PC-3 (cell line): ENCODE measurements around the gene RPL32. TPM values are rescaled to one million over a fixed set of nuclear protein-coding genes. Genes with fewer than 3 reads are reported as not detected.
A peak's percentile ranks its signal among the peaks of the same experiment; 100 is the strongest.

Experiments used
- ATAC-seq: fragments of 200-7000 bp; cut with Tn5 transposase; 2 replicates; pipeline ENCODE4 v1.9.1; 2020; ENCODE audit warnings: mild to moderate bottlenecking, moderate library complexity
- BruUV-seq: library from RNA; stranded (reverse); fragments of 400-500 nt; replicated peaks from 2 replicates; lab custom pipeline; 2021; lab: Mats Ljungman, UMichigan
- CTCF ChIA-PET: fragments of 300-600 bp; sonication (Branson Sonifier 250); formaldehyde crosslinking; loops from one replicate; lab custom pipeline; 2022; ENCODE audit warnings: antibody characterized with exemption; lab: Charles Lee
- POLR2A ChIA-PET: fragments of 300-600 bp; sonication (Branson Sonifier 250); formaldehyde crosslinking; loops from one replicate; lab custom pipeline; 2022; ENCODE audit warnings: antibody characterized with exemption; ENCODE audit not compliant: unreplicated experiment; lab: Charles Lee
- DNase-seq: peaks from one replicate; pipeline ENCODE4 v3.0.0-alpha.2; 2015
- H2AFZ ChIP-seq: fragments of 300-600 bp; sonication (generic); 2 replicates; pipeline ENCODE4 v1.6.0; 2016; ENCODE audit warnings: antibody characterized with exemption, low read length
- H3F3A ChIP-seq: fragments of 300-600 bp; sonication (generic); one replicate; pipeline ENCODE4 v1.6.0; 2017; ENCODE audit warnings: antibody characterized with exemption, low read length, control low read depth, mild to moderate bottlenecking; ENCODE audit not compliant: unreplicated experiment
- H3K27ac ChIP-seq: fragments of 300-600 bp; sonication (generic); 2 replicates; pipeline ENCODE4 v1.5.1; 2016; ENCODE audit warnings: mild to moderate bottlenecking, low read length
- H3K27me3 ChIP-seq: fragments of 300-600 bp; sonication (generic); 2 replicates; pipeline ENCODE4 v1.6.1; 2016; ENCODE audit warnings: low read length, mixed read lengths
- H3K36me3 ChIP-seq: fragments of 300-600 bp; sonication (generic); 2 replicates; pipeline ENCODE4 v1.6.1; 2016; ENCODE audit warnings: low read depth, mixed run types, low read length, mixed read lengths
- H3K4me1 ChIP-seq: fragments of 300-600 bp; sonication (generic); 2 replicates; pipeline ENCODE4 v1.5.1; 2016; ENCODE audit warnings: low read length; ENCODE audit not compliant: insufficient read depth
- H3K4me2 ChIP-seq: fragments of 300-600 bp; sonication (generic); 2 replicates; pipeline ENCODE4 v1.6.0; 2016; ENCODE audit warnings: low read length
- H3K4me3 ChIP-seq: fragments of 300-600 bp; sonication (generic); 2 replicates; pipeline ENCODE4 v1.5.1; 2016; ENCODE audit warnings: mild to moderate bottlenecking, low read length, mixed read lengths
- H3K79me2 ChIP-seq: fragments of 300-600 bp; sonication (generic); 2 replicates; pipeline ENCODE4 v1.6.1; 2017; ENCODE audit warnings: low read length, mixed read lengths
- H3K9ac ChIP-seq: fragments of 300-600 bp; sonication (generic); 2 replicates; pipeline ENCODE4 v1.6.0; 2016; ENCODE audit warnings: mild to moderate bottlenecking, low read length
- H3K9me2 ChIP-seq: fragments of 300-600 bp; sonication (generic); replicated peaks from 2 replicates; pipeline ENCODE4 v1.6.1; 2016; ENCODE audit warnings: mixed run types, low read length, mixed read lengths
- H3K9me3 ChIP-seq: fragments of 300-600 bp; sonication (generic); 2 replicates; pipeline ENCODE4 v1.6.1; 2016; ENCODE audit warnings: low read length, mixed read lengths
- H4K20me1 ChIP-seq: fragments of 300-600 bp; sonication (generic); 2 replicates; pipeline ENCODE4 v1.6.1; 2016; ENCODE audit warnings: low read length, mixed read lengths
- CTCF ChIP-seq: fragments of 300-600 bp; sonication (generic); conservative IDR thresholded peaks from 2 replicates; pipeline ENCODE4 v1.5.1; 2017; ENCODE audit warnings: antibody characterized with exemption, low read depth, mild to moderate bottlenecking, low read length
- EZH2 ChIP-seq: fragments of 300-600 bp; sonication (generic); IDR thresholded peaks from one replicate; pipeline ENCODE4 v1.6.1; 2017; ENCODE audit warnings: antibody characterized with exemption, mild to moderate bottlenecking, low read length; ENCODE audit not compliant: unreplicated experiment
- EZH2phosphoT487 ChIP-seq: fragments of 300-600 bp; sonication (generic); IDR thresholded peaks from 2 replicates; pipeline ENCODE4 v1.6.1; 2018; ENCODE audit warnings: mild to moderate bottlenecking, antibody characterized with exemption, low read length, borderline replicate concordance
- intact Hi-C: fragments of 100-400 bp; cut with micrococcal nuclease; formaldehyde crosslinking; loops from 2 replicates; pipeline ENCODE4 v1.9.0; 2023
- total RNA-seq: library from RNA; depleted of rRNA; stranded (reverse); fragments of >200 nt; gene quantifications from 2 replicates; pipeline ENCODE4 v1.2.3, GENCODE V29; 2014

Gene RPL32
- total RNA-seq, 1 experiment from 2014 or later, result 2,663 TPM

DNA sequence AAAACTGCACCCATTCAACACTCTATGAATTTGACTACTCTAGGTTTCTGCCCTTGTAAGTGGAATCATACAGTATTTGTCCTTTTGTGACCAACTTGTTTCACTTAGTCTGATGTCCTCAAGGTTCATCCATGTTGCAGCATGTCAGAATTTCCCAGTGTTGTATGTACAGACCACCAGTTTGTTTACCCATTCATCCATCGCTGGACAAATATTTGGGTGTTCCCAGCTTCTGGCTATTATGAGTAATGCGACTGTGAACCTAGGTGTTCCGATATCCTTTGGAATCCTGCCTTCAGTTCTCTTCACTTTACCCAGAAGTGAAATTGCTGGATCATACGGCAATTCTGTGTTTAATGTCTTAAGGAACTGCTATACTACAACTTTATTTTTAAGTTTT lies 12.6 kb downstream of the RPL32 start:
- Histone ChIP-seq H3K27ac (peak overlapping the region; percentile 94), H3K4me3 (peak overlapping the region; percentile 33; the same call in 1 of the 2 replicates), H3K27me3 (no peaks in the 10 kb centered on the region), H4K20me1 (no peaks in the 10 kb centered on the region), H3F3A (peaks cover 16% of the 10 kb centered on the region), H3K9me2 (no peaks in the 10 kb centered on the region), H3K36me3 (peaks cover 22% of the 10 kb centered on the region; the same call in 1 of the 2 replicates), H3K4me2 (peak overlapping the region; percentile 71), H3K9ac (peak overlapping the region; percentile 71), H3K9me3 (no peaks in the 10 kb centered on the region), H2AFZ (no peak overlapping the region), H3K4me1 (peaks cover 42% of the 10 kb centered on the region), H3K79me2 (no peaks in the 10 kb centered on the region)
- intact Hi-C loops, result loop anchor here (1.0 to 5.0 kb wide), 3 partner anchors 13 to 106 kb away; partner anchors contain the start of gene RPL32
- ChIA-PET CTCF (interaction anchor here (1.4 kb wide), 1 partner anchor 13 kb away, joined by 6 read pairs; the partner anchor contains the start of gene RPL32), POLR2A (no interaction called here)
- DNase-seq (peak; percentile 88), ATAC-seq (peak; percentile 18)
- TF ChIP-seq EZH2phosphoT487 (no peak), CTCF (no peak)
- no TSS peak for BruUV-seq

GRCh38 chr3:12825156-12825555 lies 16.2 kb downstream of the RPL32 start:
- Histone ChIP-seq H3F3A (peaks cover 5% of the 10 kb centered on the region), H3K4me1 (peaks cover 15% of the 10 kb centered on the region), H4K20me1 (no peaks in the 10 kb centered on the region), H3K9me2 (no peaks in the 10 kb centered on the region), H3K9ac (no peak overlapping the region), H3K4me2 (no peak overlapping the region), H3K27me3 (no peaks in the 10 kb centered on the region), H3K9me3 (no peaks in the 10 kb centered on the region), H2AFZ (no peak overlapping the region), H3K36me3 (no peaks in the 10 kb centered on the region), H3K79me2 (no peaks in the 10 kb centered on the region), H3K4me3 (no peak overlapping the region), H3K27ac (no peak overlapping the region)
- DNase-seq (no peak), ATAC-seq (no peak)
- BruUV-seq, result no TSS peak
- ChIA-PET POLR2A (no interaction called here), CTCF (interaction anchor here (0.6 kb wide), 1 partner anchor 72 kb away, joined by 3 read pairs; no protein-coding TSS in a partner anchor)
- intact Hi-C loops, result loop anchor here (5.0 kb wide), 1 partner anchor 103 kb away; no protein-coding TSS in a partner anchor
- TF ChIP-seq EZH2 (no peak), EZH2phosphoT487 (no peak), CTCF (no peak)

- Histone ChIP-seq H3K4me1 (peaks cover 8% of the 10 kb centered on the region), H3K27me3 (no peaks in the 10 kb centered on the region), H4K20me1 (no peaks in the 10 kb centered on the region), H3K4me3 (no peak overlapping the region), H3K36me3 (no peaks in the 10 kb centered on the region), H3K4me2 (no peak overlapping the region), H3F3A (no peaks in the 10 kb centered on the region), H3K9ac (no peak overlapping the region), H2AFZ (no peak overlapping the region), H3K79me2 (no peaks in the 10 kb centered on the region), H3K27ac (no peak overlapping the region), H3K9me2 (no peaks in the 10 kb centered on the region), H3K9me3 (no peaks in the 10 kb centered on the region)
- DNase-seq, result no peak
- ATAC-seq, result no peak
- ChIA-PET POLR2A (no interaction called here), CTCF (no interaction called here)
- TF ChIP-seq EZH2phosphoT487 (no peak), EZH2 (no peak), CTCF (no peak)
- BruUV-seq, result no TSS peak
- intact Hi-C loops, result loop anchor here (5.0 kb wide), 1 partner anchor 68 kb away; no protein-coding TSS in a partner anchor
These were observed 17.1 kb downstream of the RPL32 start for GRCh38 chr3:12824299-12824698.
